ENCODE results near the gene C1QTNF6. TPM values are rescaled to one million over a fixed set of nuclear protein-coding genes. Genes with fewer than 3 reads are reported as not detected.

The C1QTNF6 gene
- polyA plus RNA-seq, 1 donor (not counting 4 experiments of a cell fraction or from before 2014, with no cell fraction given): 17.1 TPM

GRCh38 chr22:37157516-37158285, 30.3 kb downstream of the C1QTNF6 start:
- Histone ChIP-seq H4K20me1 (ENCODE audit: control insufficient read depth, extremely low read depth, insufficient read depth, low read length) (no peaks in the 10 kb centered on the region), H3K79me2 (ENCODE audit: control insufficient read depth, insufficient read depth, low read length) (no peaks in the 10 kb centered on the region), H3K36me3 (ENCODE audit: control insufficient read depth in 2 of 2, extremely low read depth in 1 of 2, insufficient read depth in 2 of 2, low read length in 2 of 2) (no peaks in the 10 kb centered on the region), H3K4me3 (ENCODE audit: control insufficient read depth in 2 of 3, extremely low read depth in 1 of 3, insufficient read depth in 2 of 3, low read depth in 1 of 3, low read length in 3 of 3) (no peak overlapping the region), H3K4me1 (ENCODE audit: control insufficient read depth, extremely low read depth, insufficient read depth, low read length) (no peaks in the 10 kb centered on the region), H3K9me3 (ENCODE audit: control insufficient read depth, low read depth, low read length) (peaks cover 4% of the 10 kb centered on the region), H3K9me1 (ENCODE audit: control insufficient read depth, extremely low read depth, insufficient read depth, low read length) (no peaks in the 10 kb centered on the region), H3K9ac (ENCODE audit: control insufficient read depth, extremely low read depth, insufficient read depth, low read length) (no peak overlapping the region), H3K27ac (ENCODE audit: control insufficient read depth, insufficient read depth, low read length) (no peak overlapping the region), H3K4me2 (ENCODE audit: control insufficient read depth, extremely low read depth, insufficient read depth, low read depth, low read length) (no peak overlapping the region), H2AFZ (ENCODE audit: control insufficient read depth, low read length) (no peak overlapping the region), H3K27me3 (ENCODE audit: control insufficient read depth, extremely low read depth, insufficient read depth, low read length) (peaks cover 8% of the 10 kb centered on the region)
- dilution Hi-C loops (cut with MboI; ENCODE audit: extremely low pct_ligation_motif_present, low sequenced_read_pairs): no loop called here
- TF ChIP-seq EZH2 (IDR thresholded peaks at IDR 0.05; ENCODE audit: low read length) (no peak), CTCF (optimal IDR thresholded peaks at IDR 0.05 in 1 of 3, IDR thresholded peaks at IDR 0.05 in 1 of 3, conservative IDR thresholded peaks at IDR 0.05 in 1 of 3; ENCODE audit: extremely low read depth in 1 of 3, insufficient read depth in 2 of 3, low read length in 3 of 3) (no peak)
- DNase-seq (ENCODE audit: low read depth, low spot score): no peak
- FAIRE-seq: peak; percentile 29

- Histone ChIP-seq H3K9me3 (ENCODE audit: control insufficient read depth, low read depth, low read length) (peaks cover 4% of the 10 kb centered on the region), H3K9ac (ENCODE audit: control insufficient read depth, extremely low read depth, insufficient read depth, low read length) (no peak overlapping the region), H3K9me1 (ENCODE audit: control insufficient read depth, extremely low read depth, insufficient read depth, low read length) (no peaks in the 10 kb centered on the region), H4K20me1 (ENCODE audit: control insufficient read depth, extremely low read depth, insufficient read depth, low read length) (no peaks in the 10 kb centered on the region), H3K4me1 (ENCODE audit: control insufficient read depth, extremely low read depth, insufficient read depth, low read length) (no peaks in the 10 kb centered on the region), H2AFZ (ENCODE audit: control insufficient read depth, low read length) (no peak overlapping the region), H3K79me2 (ENCODE audit: control insufficient read depth, insufficient read depth, low read length) (no peaks in the 10 kb centered on the region), H3K36me3 (ENCODE audit: control insufficient read depth in 2 of 2, extremely low read depth in 1 of 2, insufficient read depth in 2 of 2, low read length in 2 of 2) (no peaks in the 10 kb centered on the region), H3K27ac (ENCODE audit: control insufficient read depth, insufficient read depth, low read length) (no peak overlapping the region), H3K4me2 (ENCODE audit: control insufficient read depth, extremely low read depth, insufficient read depth, low read depth, low read length) (no peak overlapping the region), H3K27me3 (ENCODE audit: control insufficient read depth, extremely low read depth, insufficient read depth, low read length) (peaks cover 8% of the 10 kb centered on the region), H3K4me3 (ENCODE audit: control insufficient read depth in 2 of 3, extremely low read depth in 1 of 3, insufficient read depth in 2 of 3, low read depth in 1 of 3, low read length in 3 of 3) (no peak overlapping the region)
- FAIRE-seq: no peak
- TF ChIP-seq CTCF (optimal IDR thresholded peaks at IDR 0.05 in 1 of 3, IDR thresholded peaks at IDR 0.05 in 1 of 3, conservative IDR thresholded peaks at IDR 0.05 in 1 of 3; ENCODE audit: extremely low read depth in 1 of 3, insufficient read depth in 2 of 3, low read length in 3 of 3) (no peak), EZH2 (IDR thresholded peaks at IDR 0.05; ENCODE audit: low read length) (no peak)
- dilution Hi-C loops (cut with MboI; ENCODE audit: extremely low pct_ligation_motif_present, low sequenced_read_pairs): no loop called here
- no peak for DNase-seq (ENCODE audit: low read depth, low spot score)
These were observed 31.2 kb downstream of the C1QTNF6 start for GRCh38 chr22:37156686-37157435.

All from keratinocyte (primary cell).